GM21786 (cell line): ENCODE measurements around the gene LCAT.
"Not testable (repeated sequence)": the region's sequence is repeated elsewhere in the genome, so short reads cannot be mapped to it uniquely, and the experiment has no call there.

Experiments
- ATAC-seq: cut with Tn5 transposase; IDR thresholded peaks from one replicate; pipeline ENCODE4 v1.9.1; 2021; ENCODE audit not compliant: unreplicated experiment

Gene LCAT, protein sequence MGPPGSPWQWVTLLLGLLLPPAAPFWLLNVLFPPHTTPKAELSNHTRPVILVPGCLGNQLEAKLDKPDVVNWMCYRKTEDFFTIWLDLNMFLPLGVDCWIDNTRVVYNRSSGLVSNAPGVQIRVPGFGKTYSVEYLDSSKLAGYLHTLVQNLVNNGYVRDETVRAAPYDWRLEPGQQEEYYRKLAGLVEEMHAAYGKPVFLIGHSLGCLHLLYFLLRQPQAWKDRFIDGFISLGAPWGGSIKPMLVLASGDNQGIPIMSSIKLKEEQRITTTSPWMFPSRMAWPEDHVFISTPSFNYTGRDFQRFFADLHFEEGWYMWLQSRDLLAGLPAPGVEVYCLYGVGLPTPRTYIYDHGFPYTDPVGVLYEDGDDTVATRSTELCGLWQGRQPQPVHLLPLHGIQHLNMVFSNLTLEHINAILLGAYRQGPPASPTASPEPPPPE

DNA sequence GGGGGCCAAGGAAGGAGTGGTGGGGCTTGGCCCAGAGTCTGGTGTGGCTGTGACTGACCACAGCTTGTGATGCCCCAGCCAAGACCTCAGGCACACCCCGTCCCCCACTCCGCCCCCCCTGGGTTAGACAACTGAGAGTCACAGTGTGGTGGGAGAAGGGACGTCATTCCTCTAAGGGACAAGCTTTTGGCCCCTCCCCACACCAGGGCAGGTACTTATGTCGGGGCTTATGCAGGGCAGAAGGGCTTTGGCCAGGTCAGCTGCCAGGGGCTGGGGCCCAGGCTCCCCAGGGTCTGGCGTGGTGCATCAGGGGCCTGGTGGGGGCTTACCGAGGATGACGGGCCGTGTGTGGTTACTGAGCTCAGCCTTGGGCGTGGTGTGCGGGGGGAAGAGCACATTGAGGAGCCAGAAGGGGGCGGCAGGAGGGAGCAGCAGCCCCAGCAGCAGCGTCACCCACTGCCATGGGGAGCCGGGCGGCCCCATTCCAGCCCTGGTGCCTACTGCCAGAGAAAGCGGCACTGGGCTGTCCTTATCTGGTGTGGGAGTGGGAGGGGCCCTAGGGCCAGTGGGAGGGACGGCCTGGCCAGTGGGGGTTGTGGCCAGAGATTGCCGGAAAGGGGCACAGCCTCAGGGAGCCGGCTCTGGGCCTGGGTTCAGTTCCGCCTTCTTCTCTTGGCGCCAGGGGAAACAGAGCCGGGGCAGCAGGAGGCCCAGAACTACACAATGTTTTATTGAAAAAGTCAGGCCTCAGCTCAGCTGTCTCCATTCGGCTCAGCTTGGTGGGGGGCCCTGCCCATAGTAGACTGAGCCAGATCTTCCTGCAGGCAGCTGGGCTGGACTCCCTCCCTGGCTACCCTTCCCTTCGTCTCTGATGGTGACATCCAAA, at the start of gene LCAT:
Gene LCAT, minus strand, starts transcription at position 502 of the 886 bp plus-strand sequence. Its CDS starts 19 bp downstream, at position 483.
- ATAC-seq: no peak

DNA sequence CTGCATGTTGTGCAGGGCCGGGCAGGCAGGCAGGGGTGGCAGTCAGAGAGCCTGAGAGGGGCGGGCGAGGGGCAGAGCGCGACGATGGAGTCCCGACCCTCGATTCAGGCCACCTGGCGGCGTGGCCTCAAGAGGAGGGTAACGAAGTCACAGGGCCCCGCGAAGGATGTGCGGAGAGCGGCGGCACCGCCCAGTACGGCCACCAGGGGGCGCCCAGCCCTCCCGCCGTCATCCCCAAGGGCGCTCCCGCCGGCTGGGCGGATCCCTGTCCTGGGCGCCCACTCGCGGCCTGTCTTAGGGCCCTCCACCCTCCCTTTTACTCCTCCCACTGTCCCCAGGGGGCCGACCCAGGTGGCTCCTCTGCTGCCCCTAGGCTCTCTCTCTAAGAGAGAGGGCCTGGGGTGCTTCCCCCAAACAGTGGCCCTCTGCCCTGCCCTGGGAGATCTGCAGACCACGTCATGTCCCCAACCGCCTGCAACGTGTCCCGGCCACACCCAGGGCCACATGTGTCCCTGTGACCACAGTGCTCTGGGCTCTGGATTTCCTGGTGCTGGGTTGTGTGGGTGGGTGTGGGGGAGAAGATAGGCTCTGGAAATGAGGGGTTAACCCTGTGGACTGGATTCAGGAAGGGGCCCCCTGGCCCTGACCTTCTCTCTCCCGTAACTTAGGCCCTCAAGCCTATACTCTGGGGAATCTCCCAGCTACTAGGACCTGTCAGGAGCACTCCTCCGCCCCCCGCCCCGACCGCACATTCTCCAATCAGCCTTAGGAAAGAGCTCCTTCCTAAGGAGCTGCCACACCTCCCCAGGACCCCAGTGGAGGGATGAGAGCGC, 49.5 kb upstream of the LCAT start:
- peak; percentile 73 for ATAC-seq

- no peak for ATAC-seq
These were observed 48.8 kb upstream of the LCAT start for GRCh38 chr16:67992661-67993206.

DNA sequence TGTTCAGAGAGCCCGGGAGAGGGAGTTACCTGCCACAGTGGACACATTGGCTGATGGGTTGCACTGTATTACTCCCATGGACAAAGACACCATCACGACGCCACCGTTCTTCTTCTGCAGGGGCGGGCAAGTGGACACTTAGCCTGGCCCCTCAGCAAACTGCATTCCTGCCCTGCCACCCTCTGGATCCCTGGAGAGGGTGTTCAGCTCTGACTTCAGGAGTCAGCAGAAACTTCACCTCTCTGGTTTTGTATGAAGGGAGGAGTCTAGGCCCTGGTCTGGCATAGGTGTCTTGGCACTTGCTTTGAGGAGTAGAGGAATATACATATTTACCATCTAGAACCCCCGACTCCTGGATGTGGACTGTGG, 46.1 kb upstream of the LCAT start:
- no peak for ATAC-seq

DNA sequence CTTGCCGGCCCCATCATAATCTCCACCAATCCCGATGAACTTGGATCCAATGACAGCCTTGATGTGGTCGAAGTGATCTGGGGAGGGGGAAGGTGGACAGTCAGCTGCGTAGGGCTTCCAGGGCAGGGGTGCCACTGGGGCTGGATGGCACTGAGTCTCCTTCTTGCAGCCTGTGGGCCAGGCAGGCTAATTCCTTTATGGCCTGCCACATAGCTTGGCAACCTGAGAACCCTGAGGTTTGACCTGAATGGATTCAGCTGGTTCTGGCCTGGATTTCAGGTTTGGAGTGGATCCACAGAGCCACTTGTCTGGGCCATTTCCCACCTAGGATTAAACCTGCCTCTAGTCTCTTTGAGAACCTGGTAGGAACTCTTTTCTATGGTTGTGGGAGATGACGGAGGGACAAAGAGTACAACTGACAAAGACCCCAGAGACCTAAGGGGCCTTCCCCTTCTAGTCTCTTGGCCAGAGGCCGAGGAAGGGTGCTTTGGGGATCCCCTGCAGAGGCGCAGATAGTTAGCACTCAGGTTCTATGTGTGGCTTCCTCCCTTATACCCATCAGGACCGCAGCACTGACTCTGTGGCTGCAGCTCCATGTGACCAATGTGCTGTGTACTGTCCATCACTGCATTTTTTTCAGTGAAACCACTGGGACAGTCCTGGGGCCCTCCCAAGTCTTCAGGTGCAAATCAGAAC, 45.5 kb upstream of the LCAT start:
- ATAC-seq: peak; percentile 26

DNA sequence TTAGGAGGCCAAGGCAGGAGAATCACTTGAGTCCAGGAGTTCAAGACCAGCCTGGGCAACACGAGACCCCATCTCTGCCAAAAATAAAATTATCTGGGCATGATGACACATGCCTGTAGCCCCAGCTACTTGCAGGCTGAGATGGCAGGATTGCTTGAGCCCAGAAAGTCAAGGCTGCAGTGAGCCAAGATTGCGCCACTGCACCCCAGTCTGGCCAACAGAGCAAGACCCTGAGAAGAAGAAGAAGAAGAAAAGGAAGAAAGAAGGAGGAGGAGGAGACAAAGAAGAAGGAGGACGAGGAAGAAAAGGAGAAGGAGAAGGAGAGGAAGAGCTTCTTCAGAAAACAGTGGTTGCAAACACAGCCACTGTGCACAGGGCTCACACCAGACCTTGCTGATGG, 44.8 kb upstream of the LCAT start:
- no peak for ATAC-seq

GRCh38 chr16:67987460-67988160, 43.7 kb upstream of the LCAT start:
- ATAC-seq: no peak

DNA sequence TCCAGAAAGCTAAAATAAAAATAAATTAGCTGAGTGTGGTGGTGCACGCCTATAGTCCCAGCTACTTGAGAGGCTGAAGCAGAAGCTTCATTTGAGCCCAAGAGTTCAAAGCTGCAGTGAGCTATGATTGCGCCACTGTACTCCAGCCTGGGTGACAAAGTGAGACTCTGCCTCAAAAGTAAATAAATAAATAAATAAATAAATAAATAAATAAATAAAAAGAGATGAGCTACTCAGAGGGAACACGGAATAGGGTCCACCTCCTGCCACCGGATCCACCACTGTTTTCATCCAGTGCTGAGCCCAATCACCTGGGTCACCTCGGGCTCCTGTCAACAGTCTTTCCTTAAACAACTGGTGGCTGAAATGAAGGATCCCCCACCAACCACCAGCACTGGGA, 43.0 kb upstream of the LCAT start:
- ATAC-seq: no peak

DNA sequence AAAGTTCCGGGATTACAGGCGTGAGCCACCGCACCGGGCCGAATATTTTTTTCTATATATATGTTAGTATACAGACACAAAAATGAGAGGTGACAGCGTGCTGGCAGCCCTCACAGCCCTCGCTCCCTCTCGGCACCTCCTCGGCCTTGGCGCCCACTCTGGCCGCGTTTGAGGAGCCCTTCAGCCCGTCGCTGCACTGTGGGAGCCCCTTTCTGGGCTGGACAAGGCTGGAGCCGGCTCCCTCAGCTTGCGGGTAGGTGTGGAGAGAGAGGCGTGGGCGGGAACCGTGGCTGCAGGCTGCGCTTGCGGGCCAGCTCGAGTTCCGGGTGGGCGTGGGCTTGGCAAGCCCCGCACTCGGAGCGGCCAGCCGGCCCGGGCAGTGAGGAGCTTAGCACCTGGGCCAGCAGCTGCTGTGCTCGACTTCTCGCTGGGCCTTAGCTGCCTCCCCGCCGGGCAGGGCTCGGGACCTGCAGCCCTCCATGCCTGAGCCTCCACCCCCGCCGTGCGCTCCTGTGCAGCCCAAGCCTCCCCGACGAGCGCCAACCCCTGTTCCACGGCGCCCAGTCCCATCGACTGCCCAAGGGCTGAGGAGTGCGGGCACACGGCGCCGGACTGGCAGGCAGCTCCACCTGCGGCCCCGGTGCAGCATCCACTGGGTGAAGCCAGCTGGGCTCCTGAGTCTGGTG, 38.2 kb upstream of the LCAT start:
- ATAC-seq: no peak

DNA sequence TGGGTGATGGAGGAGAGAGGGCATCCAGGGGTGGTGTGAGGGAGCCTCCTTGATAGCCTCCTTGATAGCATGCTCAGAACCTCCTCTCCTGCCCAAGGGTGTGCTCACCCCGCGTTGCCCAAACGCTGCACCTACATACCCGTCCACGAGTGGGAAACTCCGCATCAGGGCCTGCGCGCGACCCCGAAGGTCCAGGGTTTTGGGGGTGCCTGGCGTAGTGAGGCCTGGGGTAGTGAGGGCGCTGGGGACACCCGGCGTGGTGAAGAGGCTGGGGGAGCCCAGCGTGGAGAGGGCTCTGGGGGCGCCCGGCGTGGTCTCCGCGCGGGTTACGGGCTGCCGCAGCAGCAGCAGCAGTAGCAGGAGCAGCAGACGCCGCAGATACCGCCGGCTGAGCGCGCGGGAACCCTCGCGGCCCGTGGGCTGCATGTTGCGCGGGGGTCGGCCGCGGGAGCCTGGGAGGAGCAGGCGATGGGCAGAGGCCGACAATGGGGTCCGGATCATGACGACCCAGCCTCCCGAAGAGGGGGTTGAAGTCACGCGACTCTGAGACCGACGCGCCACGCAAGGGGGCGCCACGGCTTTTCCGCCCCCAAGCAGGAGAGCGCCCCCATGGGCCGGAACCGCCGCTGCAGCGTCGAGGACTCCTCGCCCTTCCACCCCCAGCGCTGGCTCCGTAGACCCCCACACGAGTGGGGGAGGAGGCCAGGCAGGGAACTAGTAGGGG, 36.2 kb upstream of the LCAT start, which contains the start of gene DPEP3:
Gene DPEP3, minus strand, starts transcription at position 545 of the 724 bp plus-strand sequence. Its CDS starts 119 bp downstream, at position 426.
- ATAC-seq: no peak

DNA sequence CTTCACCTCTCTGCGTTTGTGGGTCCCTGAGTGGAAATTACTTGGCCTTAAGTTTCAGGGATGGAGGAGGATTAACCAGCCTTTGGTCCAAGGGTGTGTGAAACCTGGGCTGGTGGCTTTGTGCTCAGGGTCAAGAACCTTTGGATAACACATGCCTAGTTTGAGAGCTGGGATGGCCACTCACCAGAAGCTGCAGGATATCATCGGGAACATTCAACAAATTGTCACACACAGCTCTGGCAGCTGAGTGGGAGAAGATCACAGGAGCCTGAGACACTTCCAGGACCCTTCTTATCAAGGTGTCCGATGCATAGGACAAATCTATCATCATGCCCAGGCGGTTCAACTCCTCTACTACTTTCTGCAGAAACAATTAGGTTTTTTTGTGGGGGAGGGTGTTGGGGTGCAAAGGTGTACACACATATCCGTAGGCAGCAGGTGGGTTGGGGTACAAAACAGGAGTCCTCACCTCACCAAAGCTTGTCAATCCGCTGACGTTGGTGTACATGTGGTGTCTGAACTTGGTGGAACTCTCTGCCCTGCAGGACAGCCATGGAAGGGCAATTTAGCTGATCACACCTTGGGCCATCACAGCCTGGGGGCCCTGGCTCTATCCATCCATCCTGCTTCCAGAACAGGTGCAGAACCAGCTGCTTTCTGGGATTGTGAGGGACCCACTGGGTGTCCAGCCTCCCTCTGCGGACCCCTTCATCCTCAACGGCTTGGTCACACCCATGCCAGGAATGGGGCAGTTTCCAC, 33.7 kb upstream of the LCAT start:
- ATAC-seq: no peak

DNA sequence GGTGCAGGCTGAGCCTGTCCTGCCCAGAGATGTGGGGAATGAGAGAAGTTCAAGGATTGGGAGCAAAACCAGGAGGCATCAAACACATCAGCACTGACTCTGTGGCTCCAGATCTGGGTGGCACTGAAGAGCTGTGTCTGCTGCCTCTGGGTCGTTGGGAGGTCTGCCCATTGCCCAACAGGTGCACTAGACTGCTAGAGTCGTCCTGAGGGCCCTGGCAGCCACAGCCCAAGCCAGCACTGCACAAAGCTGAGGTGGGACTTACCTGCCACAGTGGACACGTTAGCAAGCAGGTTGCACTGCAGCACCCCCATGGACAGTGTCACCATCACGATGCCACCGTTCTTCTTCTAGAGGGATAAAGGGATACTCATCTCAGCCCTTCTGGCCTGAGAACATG, 33.1 kb upstream of the LCAT start:
- no peak for ATAC-seq

- no peak for ATAC-seq
These were observed 32.3 kb upstream of the LCAT start for GRCh38 chr16:67976205-67976604.

DNA sequence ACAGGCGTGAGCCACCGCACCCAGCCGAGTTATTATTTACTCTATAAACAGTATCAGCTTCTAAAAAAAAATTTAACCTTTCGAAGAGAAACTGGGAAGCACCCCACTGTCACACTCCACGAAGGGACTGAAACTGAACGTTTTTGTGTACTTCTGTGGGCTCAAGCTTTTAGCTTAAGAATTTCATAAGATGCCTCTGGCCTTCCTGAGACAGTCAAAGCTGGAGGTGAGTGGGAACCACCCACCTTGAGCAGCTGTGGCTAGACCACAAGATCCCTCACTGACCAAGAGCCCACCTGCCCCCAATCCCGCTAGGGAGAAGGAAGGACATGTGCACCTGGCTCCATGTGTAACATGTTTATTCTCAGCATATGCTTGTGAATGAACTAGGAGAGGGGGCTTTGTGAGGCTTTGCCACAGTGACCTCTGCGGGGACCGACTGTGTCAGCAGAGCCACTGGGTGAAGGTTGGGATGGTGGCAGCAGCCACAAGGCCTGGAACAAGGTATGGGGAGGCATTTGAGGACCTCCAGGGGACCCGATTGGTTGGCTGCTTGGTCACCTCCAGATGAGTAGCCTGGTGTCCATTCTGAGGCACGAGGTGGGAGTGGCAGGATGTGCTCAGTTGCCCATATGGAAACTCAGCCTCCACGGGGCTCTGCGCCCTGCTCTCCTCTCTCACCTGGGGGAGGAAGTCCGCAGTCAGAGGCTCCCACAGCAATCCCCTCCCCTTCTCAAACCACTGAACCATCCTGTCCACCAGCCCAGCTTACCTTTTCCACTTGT, 31.6 kb upstream of the LCAT start:
- no peak for ATAC-seq

- not testable (repeated sequence) for ATAC-seq
These were observed 28.4 kb upstream of the LCAT start for GRCh38 chr16:67972285-67972684.

- no peak for ATAC-seq
These were observed 27.2 kb upstream of the LCAT start for GRCh38 chr16:67971111-67971510.
